ENCODE data around the gene ABCC1.

Gene ABCC1

GRCh38 chr16:15974057-15974456 lies 24.6 kb downstream of the ABCC1 start:
- DNase-seq (ENCODE audit: extremely low read depth, low read depth): no peak
- H3K4me3 ChIP-seq (replicated peaks; ENCODE audit: low read depth, low read length): no peak overlapping the region
- TF ChIP-seq CTCF (IDR thresholded peaks at IDR 0.05; ENCODE audit: low read depth, low read length, missing control alignments): no peak

- H3K4me3 ChIP-seq (replicated peaks; ENCODE audit: low read depth, low read length): no peak overlapping the region
- DNase-seq (ENCODE audit: extremely low read depth, low read depth): no peak
- TF ChIP-seq CTCF (IDR thresholded peaks at IDR 0.05; ENCODE audit: low read depth, low read length, missing control alignments): no peak
Measured at GRCh38 chr16:15975172-15975571, 25.8 kb downstream of the ABCC1 start.

- DNase-seq (ENCODE audit: extremely low read depth, low read depth): no peak
- H3K4me3 ChIP-seq (replicated peaks; ENCODE audit: low read depth, low read length): no peak overlapping the region
Measured at GRCh38 chr16:15976225-15976812, 26.9 kb downstream of the ABCC1 start.

GRCh38 chr16:15976929-15977637 lies 27.7 kb downstream of the ABCC1 start:
- no peak for DNase-seq (ENCODE audit: extremely low read depth, low read depth)
- no peak overlapping the region for H3K4me3 ChIP-seq (replicated peaks; ENCODE audit: low read depth, low read length)
- no peak for TF ChIP-seq CTCF (IDR thresholded peaks at IDR 0.05; ENCODE audit: low read depth, low read length, missing control alignments)

More at GRCh38 chr16:15976225-15976812, 26.9 kb downstream of the ABCC1 start:
- TF ChIP-seq CTCF (IDR thresholded peaks at IDR 0.05; ENCODE audit: low read depth, low read length, missing control alignments): no peak

GRCh38 chr16:15979801-15980200 lies 30.4 kb downstream of the ABCC1 start:
- no peak overlapping the region for H3K4me3 ChIP-seq (replicated peaks; ENCODE audit: low read depth, low read length)
- DNase-seq (ENCODE audit: extremely low read depth, low read depth): no peak
- TF ChIP-seq CTCF (IDR thresholded peaks at IDR 0.05; ENCODE audit: low read depth, low read length, missing control alignments): no peak

GRCh38 chr16:15980329-15980728 lies 30.9 kb downstream of the ABCC1 start:
- no peak for TF ChIP-seq CTCF (IDR thresholded peaks at IDR 0.05; ENCODE audit: low read depth, low read length, missing control alignments)
- no peak for DNase-seq (ENCODE audit: extremely low read depth, low read depth)
- no peak overlapping the region for H3K4me3 ChIP-seq (replicated peaks; ENCODE audit: low read depth, low read length)
